ENCODE results near the gene KIR3DL3. TPM values are rescaled to one million over a fixed set of nuclear protein-coding genes. Genes with fewer than 3 reads are reported as not detected.
"Not testable (repeated sequence)": the region's sequence is repeated elsewhere in the genome, so short reads cannot be mapped to it uniquely, and the experiment has no call there.

Gene KIR3DL3
- not detected for total RNA-seq
- long read RNA-seq: 0 reads

GRCh38 chr19:54724142-54724541 lies at the start of gene KIR3DL3:
Gene KIR3DL3 (plus strand): TSS chr19:54724442. CDS start chr19:54724497, 55 bp downstream.
- intact Hi-C loops (cut with DNase I): no loop called here
- DNase-seq (ENCODE audit: missing footprints): no peak
- ATAC-seq: no peak

- ATAC-seq; DNase-seq (ENCODE audit: missing footprints): not testable (repeated sequence)
Measured at GRCh38 chr19:54676210-54676834, 47.9 kb upstream of the KIR3DL3 start.

GRCh38 chr19:54677217-54677616 lies 47.0 kb upstream of the KIR3DL3 start:
- intact Hi-C loops (cut with DNase I): loop anchor here (10.0 kb wide), 1 partner anchor 202 kb away; the partner anchor contains the start of gene CDC42EP5
- DNase-seq (ENCODE audit: missing footprints): no peak
- ATAC-seq: no peak

More at GRCh38 chr19:54676210-54676834, 47.9 kb upstream of the KIR3DL3 start:
- intact Hi-C loops (cut with DNase I): loop anchor here (10.0 kb wide), 1 partner anchor 202 kb away; the partner anchor contains the start of gene CDC42EP5

- DNase-seq (ENCODE audit: missing footprints); ATAC-seq; intact Hi-C loops (cut with DNase I): not testable (repeated sequence)
Measured at GRCh38 chr19:54681596-54681995, 42.6 kb upstream of the KIR3DL3 start.

GRCh38 chr19:54682306-54682856 lies 41.9 kb upstream of the KIR3DL3 start:
- DNase-seq (ENCODE audit: missing footprints) (no peak), ATAC-seq (no peak)
- intact Hi-C loops (cut with DNase I): no loop called here

- ATAC-seq: no peak
- no peak for DNase-seq (ENCODE audit: missing footprints)
- intact Hi-C loops (cut with DNase I): no loop called here
Measured at GRCh38 chr19:54684527-54684926, 39.7 kb upstream of the KIR3DL3 start.

- intact Hi-C loops (cut with DNase I): no loop called here
- DNase-seq (ENCODE audit: missing footprints) (no peak), ATAC-seq (no peak)
Measured at GRCh38 chr19:54691582-54692297, 32.5 kb upstream of the KIR3DL3 start.

GRCh38 chr19:54692298-54692615 lies 32.0 kb upstream of the KIR3DL3 start:
- DNase-seq (ENCODE audit: missing footprints): no peak
- no peak for ATAC-seq

GRCh38 chr19:54694648-54695047 lies 29.6 kb upstream of the KIR3DL3 start:
- no peak for ATAC-seq
- no peak for DNase-seq (ENCODE audit: missing footprints)
- intact Hi-C loops (cut with DNase I): no loop called here

More at GRCh38 chr19:54692298-54692615, 32.0 kb upstream of the KIR3DL3 start:
- intact Hi-C loops (cut with DNase I): no loop called here

- intact Hi-C loops (cut with DNase I): no loop called here
- ATAC-seq (no peak), DNase-seq (ENCODE audit: missing footprints) (no peak)
Measured at GRCh38 chr19:54696117-54696548, 28.1 kb upstream of the KIR3DL3 start.

GRCh38 chr19:54696766-54697165 lies 27.5 kb upstream of the KIR3DL3 start:
- DNase-seq (ENCODE audit: missing footprints) (no peak), ATAC-seq (no peak)
- intact Hi-C loops (cut with DNase I): no loop called here

- intact Hi-C loops (cut with DNase I); DNase-seq (ENCODE audit: missing footprints); ATAC-seq: not testable (repeated sequence)
Measured at GRCh38 chr19:54697716-54698115, 26.5 kb upstream of the KIR3DL3 start.

- no peak for ATAC-seq
- DNase-seq (ENCODE audit: missing footprints): no peak
- intact Hi-C loops (cut with DNase I): no loop called here
Measured at GRCh38 chr19:54704928-54705327, 19.3 kb upstream of the KIR3DL3 start.

GRCh38 chr19:54707962-54708361 lies 16.3 kb upstream of the KIR3DL3 start:
- DNase-seq (ENCODE audit: missing footprints) (no peak), ATAC-seq (no peak)
- intact Hi-C loops (cut with DNase I): no loop called here

- DNase-seq (ENCODE audit: missing footprints): no peak
- intact Hi-C loops (cut with DNase I): no loop called here
- no peak for ATAC-seq
Measured at GRCh38 chr19:54708781-54709180, 15.5 kb upstream of the KIR3DL3 start.

GRCh38 chr19:54709212-54709948 lies 14.9 kb upstream of the KIR3DL3 start:
- intact Hi-C loops (cut with DNase I): no loop called here

GRCh38 chr19:54709956-54710355 lies 14.3 kb upstream of the KIR3DL3 start:
- intact Hi-C loops (cut with DNase I); DNase-seq (ENCODE audit: missing footprints); ATAC-seq: not testable (repeated sequence)

More at GRCh38 chr19:54709212-54709948, 14.9 kb upstream of the KIR3DL3 start:
- DNase-seq (ENCODE audit: missing footprints) (no peak), ATAC-seq (no peak)

- intact Hi-C loops (cut with DNase I): no loop called here
- ATAC-seq (no peak), DNase-seq (ENCODE audit: missing footprints) (no peak)
Measured at GRCh38 chr19:54724644-54725043, 402 bp downstream of the KIR3DL3 start.

GRCh38 chr19:54725321-54725720 lies 1.1 kb downstream of the KIR3DL3 start:
- DNase-seq (ENCODE audit: missing footprints) (no peak), ATAC-seq (no peak)
- intact Hi-C loops (cut with DNase I): no loop called here
